HG03095 (cell line): Measurements from ENCODE around the gene EXOC6B.

Experiments
- ATAC-seq: cut with Tn5 transposase; IDR thresholded peaks from one replicate; pipeline ENCODE4 v1.9.1; 2021; ENCODE audit warnings: moderate library complexity; ENCODE audit not compliant: unreplicated experiment

The EXOC6B gene

DNA sequence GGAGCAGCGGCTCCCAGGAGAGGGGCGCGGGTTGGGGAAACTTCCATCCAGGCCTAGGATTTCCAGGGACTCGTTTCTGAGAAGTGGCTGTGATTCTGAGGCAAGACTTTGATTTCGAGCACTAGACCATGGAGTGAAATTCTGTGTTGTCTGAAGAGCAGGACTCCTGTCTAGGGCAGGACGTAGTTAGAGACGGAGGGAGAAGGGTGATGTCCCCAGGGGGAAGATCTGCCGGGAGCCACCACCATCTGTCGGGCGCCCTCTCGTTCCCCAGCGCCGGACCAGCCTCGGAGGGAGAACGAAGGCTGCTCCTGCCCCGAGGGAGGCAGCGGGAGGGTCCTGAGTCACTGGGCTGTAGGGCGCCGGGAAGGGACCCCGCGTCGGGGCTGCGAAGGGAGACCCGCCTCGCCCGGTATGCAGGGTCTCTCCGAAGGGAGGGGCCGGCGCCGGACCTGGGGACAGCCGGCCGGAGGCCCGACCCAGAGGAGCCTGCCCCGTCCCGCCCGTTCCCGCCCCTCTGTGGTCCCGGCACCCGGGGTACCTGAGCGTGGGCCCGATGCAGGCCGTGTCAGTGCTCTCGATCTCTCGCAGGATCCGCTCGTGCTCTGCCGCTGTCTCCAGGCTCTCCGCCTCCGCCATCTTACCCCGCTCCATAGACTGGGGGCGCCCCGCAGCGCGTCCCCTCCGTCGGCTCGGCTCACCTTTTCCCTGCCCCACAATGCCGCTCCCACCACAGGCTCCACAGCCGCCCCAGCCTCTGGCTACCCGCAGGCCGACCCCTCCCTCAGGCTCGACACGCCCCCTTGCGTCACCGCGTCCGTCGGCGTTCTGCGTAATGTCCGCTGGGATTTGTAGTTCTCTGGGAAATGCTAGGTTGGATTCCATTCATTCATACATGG is at the start of gene EXOC6B:
EXOC6B (minus strand) TSS at position 777 of the 899 bp plus-strand sequence.
- peak; percentile 95 for ATAC-seq

- ATAC-seq = no peak
These were observed 46.0 kb upstream of the EXOC6B start for GRCh38 chr2:72871880-72872279.

GRCh38 chr2:72871060-72871459 is 45.2 kb upstream of the EXOC6B start:
- ATAC-seq = no peak

- no peak for ATAC-seq
These were observed 38.7 kb upstream of the EXOC6B start for GRCh38 chr2:72864500-72864899.

DNA sequence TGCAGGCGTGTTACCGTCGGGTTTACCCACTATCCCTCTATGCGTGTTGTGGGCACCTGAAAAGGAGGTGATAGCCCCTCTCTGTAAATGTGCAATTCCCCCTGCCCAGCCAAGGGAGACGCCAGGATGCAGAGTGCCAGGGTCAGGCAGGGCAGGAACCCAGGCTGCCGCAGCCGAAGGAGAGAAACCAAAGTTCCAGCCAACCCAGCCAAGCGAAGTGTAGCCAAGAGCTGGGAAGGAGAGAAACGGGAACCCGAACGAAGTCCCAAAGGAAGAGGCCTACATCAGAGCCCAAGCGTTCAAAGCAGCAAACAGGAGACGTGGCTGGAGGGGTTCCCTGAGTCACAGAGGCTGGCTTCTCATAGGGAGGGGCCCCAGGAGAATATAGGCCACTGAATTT is 37.2 kb upstream of the EXOC6B start:
- ATAC-seq = no peak

GRCh38 chr2:72862239-72862988 is 36.6 kb upstream of the EXOC6B start:
- peak; percentile 84 for ATAC-seq

- peak; percentile 46 for ATAC-seq
These were observed 34.0 kb upstream of the EXOC6B start for GRCh38 chr2:72859831-72860262.

- no peak for ATAC-seq
These were observed 25.5 kb upstream of the EXOC6B start for GRCh38 chr2:72851333-72851732.

- no peak for ATAC-seq
These were observed 23.3 kb upstream of the EXOC6B start for GRCh38 chr2:72849138-72849462.

DNA sequence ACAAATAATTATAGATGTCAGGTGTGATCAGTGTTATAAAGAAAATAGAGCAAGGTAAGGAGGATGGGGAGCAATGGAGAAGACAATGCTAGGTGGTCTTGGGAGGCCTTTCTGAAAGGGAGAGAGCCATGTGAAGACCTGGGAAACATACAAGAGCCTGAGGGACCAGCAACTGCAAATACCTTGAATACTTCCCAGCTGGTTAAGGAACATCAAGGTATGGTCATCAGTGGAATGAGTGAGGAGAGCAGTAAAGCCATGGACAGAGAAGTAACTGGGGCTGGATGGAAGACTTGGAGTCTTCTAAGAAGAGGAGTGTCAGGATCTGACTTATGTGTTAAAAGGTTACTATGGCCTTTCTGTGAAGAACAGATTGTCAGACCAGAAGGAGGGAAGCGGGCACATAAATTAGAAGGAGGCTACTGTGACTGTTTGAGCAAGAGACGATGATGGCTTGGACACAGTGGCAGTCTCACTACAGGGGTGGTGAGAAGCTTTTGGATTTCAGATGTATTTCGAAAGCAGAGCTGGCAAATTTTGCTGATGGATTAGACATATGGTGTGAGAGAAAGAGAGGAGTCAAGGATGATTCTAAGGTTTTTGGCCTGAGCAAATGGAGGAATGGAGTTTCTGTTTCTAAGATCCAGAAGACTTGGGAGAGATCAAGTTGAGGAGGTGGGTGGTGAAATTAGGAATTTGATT is 22.8 kb upstream of the EXOC6B start:
- no peak for ATAC-seq

DNA sequence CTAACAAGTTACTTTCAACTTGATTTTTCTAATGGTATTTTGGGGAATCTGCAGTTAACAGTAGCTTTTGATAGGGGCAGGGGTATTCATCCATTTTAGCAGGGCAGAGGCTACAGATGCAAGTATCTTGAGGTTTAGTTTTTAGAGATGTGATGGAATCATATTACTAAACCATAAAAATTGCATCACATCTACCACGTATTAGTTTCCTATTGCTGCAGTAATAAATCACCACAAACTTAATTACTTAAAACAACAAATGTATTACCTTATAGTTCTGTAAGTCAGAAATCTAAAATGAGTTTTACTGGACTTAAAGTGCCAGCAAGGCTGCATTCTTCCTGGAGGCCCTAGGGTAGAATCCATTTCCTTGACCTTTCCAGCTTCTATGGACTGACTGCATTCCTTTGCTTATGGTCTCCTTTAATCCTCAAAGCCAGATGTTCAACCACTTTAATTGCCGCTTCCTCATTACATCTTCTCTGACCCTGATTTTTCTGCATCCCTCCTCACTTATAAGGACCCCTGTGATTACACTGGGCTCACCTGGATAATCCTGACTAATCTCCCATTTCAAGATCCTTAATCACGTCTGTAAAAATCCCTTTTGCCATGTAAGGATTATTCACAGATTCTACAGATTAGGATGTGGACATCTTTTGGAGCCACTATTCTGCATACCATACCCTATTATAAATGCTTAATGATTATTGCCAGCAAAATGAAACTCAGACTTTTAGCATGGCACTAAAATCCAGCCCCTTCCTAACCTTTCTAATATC is 21.9 kb upstream of the EXOC6B start:
- ATAC-seq = no peak

GRCh38 chr2:72846171-72847095 is 20.6 kb upstream of the EXOC6B start:
- ATAC-seq = peak; percentile 63

GRCh38 chr2:72843301-72843700 is 17.5 kb upstream of the EXOC6B start:
- ATAC-seq = no peak

- ATAC-seq = no peak
These were observed 15.8 kb upstream of the EXOC6B start for GRCh38 chr2:72841462-72842125.

DNA sequence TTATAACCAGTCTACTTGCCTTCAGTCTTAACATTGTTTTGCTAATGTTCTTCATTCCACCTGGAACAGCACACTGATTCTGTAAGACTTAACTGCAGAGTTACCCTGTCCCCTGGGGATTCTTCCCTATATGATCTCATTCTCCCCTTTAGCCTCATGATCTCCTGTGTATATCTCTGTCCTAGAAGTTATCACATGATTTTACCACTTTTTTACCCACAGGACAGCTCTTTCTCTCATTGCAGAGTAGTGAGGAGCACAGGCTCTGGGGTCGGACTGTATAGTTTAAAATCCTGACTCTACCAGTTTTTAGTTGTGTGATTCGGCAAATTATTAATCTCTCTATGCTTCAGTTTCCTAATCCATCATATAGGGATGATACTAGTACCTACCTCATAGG is 14.2 kb upstream of the EXOC6B start:
- ATAC-seq = no peak

GRCh38 chr2:72837171-72837570 is 11.3 kb upstream of the EXOC6B start:
- ATAC-seq = no peak

DNA sequence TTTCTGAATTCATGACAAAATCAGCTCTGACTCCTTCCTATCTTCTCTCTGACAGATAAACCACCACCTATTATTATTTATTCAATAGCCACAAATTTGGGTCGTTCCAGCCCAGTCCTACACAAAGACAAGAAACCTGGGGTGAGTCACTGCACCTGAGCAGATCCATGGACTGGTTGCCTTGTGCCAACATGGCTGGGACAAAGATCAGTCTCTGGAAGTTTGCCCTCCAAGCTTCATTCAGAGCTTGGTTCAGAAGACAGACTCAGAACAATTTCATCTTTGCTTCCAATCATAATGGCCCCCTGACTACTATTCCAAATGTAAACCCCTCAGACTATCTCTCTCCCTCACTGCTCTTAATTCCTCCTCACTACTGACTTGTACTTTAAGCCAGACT is 9.6 kb upstream of the EXOC6B start:
- ATAC-seq = no peak

DNA sequence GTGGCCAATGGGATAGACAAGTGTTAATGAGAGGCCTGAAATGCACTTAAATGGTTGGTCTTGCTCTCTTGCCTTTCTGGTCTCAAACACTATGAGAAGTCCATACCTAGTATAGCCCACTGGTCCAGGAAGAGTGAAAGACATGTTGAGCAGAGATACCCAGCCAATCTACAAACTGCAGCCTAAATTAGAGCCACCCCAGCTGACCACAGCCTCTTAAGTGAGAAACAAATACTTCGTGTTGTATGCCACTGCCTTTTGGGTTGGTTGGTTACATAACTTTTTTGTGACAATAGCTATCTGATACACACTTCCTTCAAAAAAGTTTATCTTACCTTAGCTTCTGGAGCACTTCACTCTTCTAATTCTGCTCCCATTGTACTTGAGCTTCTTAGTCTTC is 8.8 kb upstream of the EXOC6B start:
- ATAC-seq = no peak

- ATAC-seq = no peak
These were observed 7.4 kb upstream of the EXOC6B start for GRCh38 chr2:72833084-72833714.
